Liver (tissue), 9 donors: ENCODE data around the gene NCAM2. TPM values are rescaled to one million over a fixed set of nuclear protein-coding genes. Genes with fewer than 3 reads are reported as not detected.

Experiments
- DNase-seq: peaks from one replicate; pipeline ENCODE4 v3.0.0-alpha.2; 2017; ENCODE audit warnings: low spot score
- H3K27ac ChIP-seq, 2 donors: one replicate each; pipeline ENCODE4 v1.7.0; 2013; ENCODE audit warnings: inconsistent platforms in 2 of 2, low read length in 2 of 2, control low read depth in 1 of 2, low read depth in 1 of 2, mild to moderate bottlenecking in 1 of 2
- H3K27me3 ChIP-seq, 4 donors: one replicate each; pipeline versions ENCODE4 v1.6.1 to v1.7.0; 2013; ENCODE audit warnings: low read length in 3 of 4, inconsistent platforms in 1 of 4, mild to moderate bottlenecking in 1 of 4, moderate library complexity in 1 of 4; ENCODE audit not compliant: control insufficient read depth in 4 of 4, insufficient read depth in 4 of 4
- H3K36me3 ChIP-seq, 4 donors: one replicate each; pipeline versions ENCODE4 v1.6.1 to v1.7.0; 2013; ENCODE audit warnings: low read length in 3 of 4, mild to moderate bottlenecking in 3 of 4, low read depth in 1 of 4, moderate library complexity in 1 of 4; ENCODE audit not compliant: control insufficient read depth in 4 of 4, insufficient read depth in 3 of 4
- H3K4me1 ChIP-seq, 4 donors: one replicate each; pipeline versions ENCODE4 v1.6.1 to v1.7.0; 2013; ENCODE audit warnings: low read length in 3 of 4, mild to moderate bottlenecking in 3 of 4, moderate library complexity in 1 of 4; ENCODE audit not compliant: control insufficient read depth in 4 of 4, insufficient read depth in 4 of 4
- H3K4me3 ChIP-seq, 3 donors: one replicate each; pipeline versions ENCODE4 v1.6.1 to v1.7.0; 2013; ENCODE audit warnings: low read length in 3 of 3, control low read depth in 1 of 3, low read depth in 1 of 3, mild to moderate bottlenecking in 1 of 3
- H3K9ac ChIP-seq, 2 donors: one replicate each; pipeline ENCODE4 v1.7.0; 2013; ENCODE audit warnings: low read length in 2 of 2, mild to moderate bottlenecking in 2 of 2, moderate library complexity in 2 of 2, control low read depth in 1 of 2, low read depth in 1 of 2
- H3K9me3 ChIP-seq, 4 donors: one replicate each; pipeline versions ENCODE4 v1.6.1 to v1.7.0; 2013; ENCODE audit warnings: low read length in 3 of 4; ENCODE audit not compliant: control insufficient read depth in 4 of 4
- ATF3 ChIP-seq: IDR thresholded peaks from 2 replicates; pipeline ENCODE4 v1.6.1; 2016; ENCODE audit warnings: antibody characterized with exemption
- CTCF ChIP-seq: fragments of 150-350 bp; IDR thresholded peaks from 2 replicates; pipeline ENCODE4 v1.5.1; 2017; ENCODE audit warnings: improper control_type of control experiment, low read depth, low read length; ENCODE audit not compliant: missing input control
- EGR1 ChIP-seq, 2 donors: IDR thresholded peaks; 2 replicates each; pipeline ENCODE4 v1.6.1; 2016 to 2018; ENCODE audit warnings: antibody characterized with exemption in 2 of 2, low read depth in 2 of 2
- FOXA1 ChIP-seq: IDR thresholded peaks from 2 replicates; pipeline ENCODE4 v1.6.1; 2016; ENCODE audit warnings: antibody characterized with exemption
- FOXA2 ChIP-seq: IDR thresholded peaks from 2 replicates; pipeline ENCODE4 v1.6.1; 2016; ENCODE audit warnings: antibody characterized with exemption
- GABPA ChIP-seq, 2 donors: IDR thresholded peaks in 1 of 2; conservative IDR thresholded peaks in 1 of 2; 2 replicates each; pipeline ENCODE4 v1.6.1; 2016; ENCODE audit warnings: antibody characterized with exemption in 2 of 2, mild to moderate bottlenecking in 1 of 2, moderate library complexity in 1 of 2
- HNF4A ChIP-seq, 2 donors: conservative IDR thresholded peaks; 2 replicates each; pipeline ENCODE4 v1.6.1; 2016; ENCODE audit warnings: antibody characterized with exemption in 2 of 2, mild to moderate bottlenecking in 2 of 2
- HNF4G ChIP-seq: IDR thresholded peaks from 2 replicates; pipeline ENCODE4 v1.6.1; 2016; ENCODE audit warnings: antibody characterized with exemption
- JUND ChIP-seq, 2 donors: IDR thresholded peaks; 2 replicates each; pipeline ENCODE4 v1.6.1; 2016; ENCODE audit warnings: antibody characterized with exemption in 2 of 2
- NR2F2 ChIP-seq: IDR thresholded peaks from 2 replicates; pipeline ENCODE4 v1.6.1; 2016; ENCODE audit warnings: antibody characterized with exemption
- RAD21 ChIP-seq, 2 donors: IDR thresholded peaks; 2 replicates each; pipeline ENCODE4 v1.6.1; 2016; ENCODE audit warnings: antibody characterized with exemption in 2 of 2, mild to moderate bottlenecking in 2 of 2
- RXRA ChIP-seq, 2 donors: IDR thresholded peaks; 2 replicates each; pipeline ENCODE4 v1.6.1; 2017 to 2018; ENCODE audit warnings: antibody characterized with exemption in 2 of 2, mild to moderate bottlenecking in 1 of 2
- SP1 ChIP-seq: IDR thresholded peaks from 2 replicates; pipeline ENCODE4 v1.6.1; 2018; ENCODE audit warnings: antibody characterized with exemption, mild to moderate bottlenecking
- TAF1 ChIP-seq: conservative IDR thresholded peaks from 2 replicates; pipeline ENCODE4 v1.6.1; 2016; ENCODE audit warnings: antibody characterized with exemption, mild to moderate bottlenecking
- YY1 ChIP-seq: IDR thresholded peaks from 2 replicates; pipeline ENCODE4 v1.6.1; 2016; ENCODE audit warnings: antibody characterized with exemption, mild to moderate bottlenecking
- ZBTB33 ChIP-seq: IDR thresholded peaks from 2 replicates; pipeline ENCODE4 v1.6.1; 2016; ENCODE audit warnings: antibody characterized with exemption
- WGBS: extraction: QIAGEN DNeasy Blood & Tissue Kit; methylation state at CpG from one replicate; pipeline ENCODE4 v1.1.7; 2013; 5-methylcytosine and 5-hydroxymethylcytosine counted together
- polyA plus RNA-seq, 2 donors: library from polyadenylated mRNA; stranded (reverse) in 1 of 2; unstranded in 1 of 2; fragments of 200-250 nt in 1 of 2; fragments of >200 nt in 1 of 2; fragmentation: Nextera tagmentation in 1 of 2; extraction: Ambion mirVana in 1 of 2; gene quantifications; one replicate each; pipeline versions ENCODE4 v1.2.1 to v1.2.3, GENCODE V29; 2013 to 2015
- total RNA-seq, 2 donors: library from RNA; depleted of rRNA; stranded (reverse); fragments of >200 nt; gene quantifications; one replicate each; pipeline ENCODE4 v1.2.3, GENCODE V29; 2014
- donor health status: healthy.
- donor health status: healthy.
- donor health status: healthy.
- donor health status: healthy.
- donor health status: healthy.

Gene NCAM2
- total and polyA plus RNA-seq, 4 donors = 0.06 to 0.51 (median 0.24) TPM

- Histone ChIP-seq H3K9me3 (no peaks in the 10 kb centered on the region), H3K4me1 (no peaks in the 10 kb centered on the region), H3K27ac (no peak overlapping the region), H3K36me3 (no peaks in the 10 kb centered on the region), H3K27me3 (no peaks in the 10 kb centered on the region), H3K4me3 (no peak overlapping the region), H3K9ac (no peak overlapping the region)
- no peak for TF ChIP-seq HNF4A (conservative IDR thresholded peaks at IDR 0.05)
- no peak for TF ChIP-seq YY1
- TF ChIP-seq ZBTB33 = no peak
- TF ChIP-seq JUND (IDR thresholded peaks at IDR 0.05) = no peak
- no peak for TF ChIP-seq RXRA (IDR thresholded peaks at IDR 0.05)
- TF ChIP-seq ATF3 = no peak
- no peak for TF ChIP-seq NR2F2
- no peak for TF ChIP-seq EGR1 (IDR thresholded peaks at IDR 0.05; ENCODE audit: low read depth in 2 of 2)
- TF ChIP-seq FOXA1 = no peak
- no peak for TF ChIP-seq FOXA2
- no peak for TF ChIP-seq RAD21 (IDR thresholded peaks at IDR 0.05)
- TF ChIP-seq HNF4G = no peak
- TF ChIP-seq CTCF = no peak
- no peak for TF ChIP-seq TAF1
- TF ChIP-seq SP1 = no peak
- DNase-seq = no peak
- WGBS = 64% methylated on average over 3 of the region's 3 CpGs
These were observed 153.0 kb downstream of the NCAM2 start for GRCh38 chr21:21151231-21151630.

GRCh38 chr21:21156397-21156796 is 158.2 kb downstream of the NCAM2 start:
- H3K36me3 ChIP-seq = no peaks in the 10 kb centered on the region
- no peak overlapping the region for H3K9ac ChIP-seq
- no peak overlapping the region for H3K4me3 ChIP-seq
- no peaks in the 10 kb centered on the region for H3K27me3 ChIP-seq
- H3K4me1 ChIP-seq = no peaks in the 10 kb centered on the region
- TF ChIP-seq FOXA1 (no peak), HNF4A (conservative IDR thresholded peaks at IDR 0.05) (no peak), YY1 (no peak), HNF4G (no peak), GABPA (IDR thresholded peaks at IDR 0.05 in 1 of 2, conservative IDR thresholded peaks at IDR 0.05 in 1 of 2) (no peak), EGR1 (IDR thresholded peaks at IDR 0.05; ENCODE audit: low read depth in 2 of 2) (no peak), JUND (IDR thresholded peaks at IDR 0.05) (no peak), SP1 (no peak), ZBTB33 (no peak), TAF1 (no peak)
- no peak for DNase-seq
- no peak overlapping the region for H3K27ac ChIP-seq
- no peaks in the 10 kb centered on the region for H3K9me3 ChIP-seq
